ENCODE measurements around the gene TAS2R4.

- no peak for TF ChIP-seq ATF3 (CRISPR knock-in tag; conservative IDR thresholded peaks at IDR 0.05)
- TF ChIP-seq HMGXB4 (CRISPR knock-in tag; IDR thresholded peaks at IDR 0.05), result no peak
- no peak for TF ChIP-seq CTCF (IDR thresholded peaks at IDR 0.05)
- TF ChIP-seq NFATC4 (CRISPR knock-in tag; IDR thresholded peaks at IDR 0.05), result no peak
- no peak for TF ChIP-seq ELF4 (CRISPR knock-in tag; IDR thresholded peaks at IDR 0.05; ENCODE audit: low read depth)
- no peak for TF ChIP-seq MAX (CRISPR knock-in tag; IDR thresholded peaks at IDR 0.05)
- no peak for TF ChIP-seq FOXK1 (CRISPR knock-in tag; IDR thresholded peaks at IDR 0.05)
- TF ChIP-seq ZNF423 (CRISPR knock-in tag; IDR thresholded peaks at IDR 0.05), result no peak
- TF ChIP-seq, protein P1, sequence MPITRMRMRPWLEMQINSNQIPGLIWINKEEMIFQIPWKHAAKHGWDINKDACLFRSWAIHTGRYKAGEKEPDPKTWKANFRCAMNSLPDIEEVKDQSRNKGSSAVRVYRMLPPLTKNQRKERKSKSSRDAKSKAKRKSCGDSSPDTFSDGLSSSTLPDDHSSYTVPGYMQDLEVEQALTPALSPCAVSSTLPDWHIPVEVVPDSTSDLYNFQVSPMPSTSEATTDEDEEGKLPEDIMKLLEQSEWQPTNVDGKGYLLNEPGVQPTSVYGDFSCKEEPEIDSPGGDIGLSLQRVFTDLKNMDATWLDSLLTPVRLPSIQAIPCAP (CRISPR knock-in tag; IDR thresholded peaks at IDR 0.05), result no peak
- TF ChIP-seq ZNF121 (CRISPR knock-in tag; IDR thresholded peaks at IDR 0.05), result no peak
- TF ChIP-seq SP1 (CRISPR knock-in tag; conservative IDR thresholded peaks at IDR 0.05), result no peak
Measured at GRCh38 chr7:141788296-141788695, 11.8 kb downstream of the TAS2R4 start.

All from WTC11 (cell line).